Esophagus muscularis mucosa (tissue), 3 donors: ENCODE results near the gene IRAK2.

ENCODE experiments used
- POLR2A ChIP-seq: fragments of 450-650 bp; IDR thresholded peaks from one replicate; pipeline ENCODE4 v1.6.1; 2017; ENCODE audit warnings: antibody characterized with exemption, moderate library complexity, mild to moderate bottlenecking, low read depth
- TF ChIP-seq, protein P1 (sequence below), 3 experiments: fragments of 200-600 bp in 2 of 3; fragments of 450-650 bp in 1 of 3; sonication (generic) in 2 of 3; IDR thresholded peaks; one replicate each; pipeline ENCODE4 v1.5.1; 2017 to 2019; ENCODE audit warnings: antibody characterized with exemption in 3 of 3, mild to moderate bottlenecking in 2 of 3, moderate library complexity in 1 of 3

DNA sequence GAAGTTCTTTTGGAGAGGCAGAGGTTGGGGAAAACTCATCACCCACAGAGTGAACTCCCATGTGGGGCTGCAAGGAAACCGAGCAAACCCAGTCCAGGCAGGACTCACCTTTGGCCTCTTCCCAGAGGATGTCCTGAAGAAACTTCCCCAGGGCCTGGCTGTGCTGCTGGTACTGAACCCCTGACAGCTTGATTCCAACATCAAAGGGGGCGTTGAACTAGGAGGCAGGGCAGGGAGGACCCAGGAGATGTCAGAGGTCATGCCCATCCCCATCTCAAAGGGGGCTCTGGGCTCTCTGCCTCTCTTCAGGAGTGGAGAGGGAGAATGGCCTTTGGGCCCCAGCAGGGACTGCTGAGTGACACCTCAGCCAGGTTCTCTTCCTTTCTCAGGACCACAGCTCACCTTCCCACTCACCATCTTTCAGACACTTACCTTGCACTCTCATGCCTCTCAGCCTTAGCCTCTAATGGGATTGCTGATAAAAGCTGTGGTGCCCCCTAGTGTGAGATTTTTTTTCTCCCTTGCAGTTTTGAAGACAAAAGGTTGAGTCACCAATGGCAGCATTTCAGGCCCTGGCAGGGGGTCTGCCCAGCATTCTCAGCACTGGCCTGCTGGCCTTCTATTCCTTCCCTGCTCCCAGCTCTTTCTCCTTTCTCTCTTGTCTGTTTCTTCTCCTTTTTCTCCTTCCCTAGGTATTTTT is 122.0 kb downstream of the IRAK2 start:
- TF ChIP-seq, protein P1, sequence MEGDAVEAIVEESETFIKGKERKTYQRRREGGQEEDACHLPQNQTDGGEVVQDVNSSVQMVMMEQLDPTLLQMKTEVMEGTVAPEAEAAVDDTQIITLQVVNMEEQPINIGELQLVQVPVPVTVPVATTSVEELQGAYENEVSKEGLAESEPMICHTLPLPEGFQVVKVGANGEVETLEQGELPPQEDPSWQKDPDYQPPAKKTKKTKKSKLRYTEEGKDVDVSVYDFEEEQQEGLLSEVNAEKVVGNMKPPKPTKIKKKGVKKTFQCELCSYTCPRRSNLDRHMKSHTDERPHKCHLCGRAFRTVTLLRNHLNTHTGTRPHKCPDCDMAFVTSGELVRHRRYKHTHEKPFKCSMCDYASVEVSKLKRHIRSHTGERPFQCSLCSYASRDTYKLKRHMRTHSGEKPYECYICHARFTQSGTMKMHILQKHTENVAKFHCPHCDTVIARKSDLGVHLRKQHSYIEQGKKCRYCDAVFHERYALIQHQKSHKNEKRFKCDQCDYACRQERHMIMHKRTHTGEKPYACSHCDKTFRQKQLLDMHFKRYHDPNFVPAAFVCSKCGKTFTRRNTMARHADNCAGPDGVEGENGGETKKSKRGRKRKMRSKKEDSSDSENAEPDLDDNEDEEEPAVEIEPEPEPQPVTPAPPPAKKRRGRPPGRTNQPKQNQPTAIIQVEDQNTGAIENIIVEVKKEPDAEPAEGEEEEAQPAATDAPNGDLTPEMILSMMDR (IDR thresholded peaks at IDR 0.05), result peak in 1 of 3 experiments; percentile 31
- TF ChIP-seq POLR2A, result no peak
